ENCODE data around the gene MADCAM1.

DNA sequence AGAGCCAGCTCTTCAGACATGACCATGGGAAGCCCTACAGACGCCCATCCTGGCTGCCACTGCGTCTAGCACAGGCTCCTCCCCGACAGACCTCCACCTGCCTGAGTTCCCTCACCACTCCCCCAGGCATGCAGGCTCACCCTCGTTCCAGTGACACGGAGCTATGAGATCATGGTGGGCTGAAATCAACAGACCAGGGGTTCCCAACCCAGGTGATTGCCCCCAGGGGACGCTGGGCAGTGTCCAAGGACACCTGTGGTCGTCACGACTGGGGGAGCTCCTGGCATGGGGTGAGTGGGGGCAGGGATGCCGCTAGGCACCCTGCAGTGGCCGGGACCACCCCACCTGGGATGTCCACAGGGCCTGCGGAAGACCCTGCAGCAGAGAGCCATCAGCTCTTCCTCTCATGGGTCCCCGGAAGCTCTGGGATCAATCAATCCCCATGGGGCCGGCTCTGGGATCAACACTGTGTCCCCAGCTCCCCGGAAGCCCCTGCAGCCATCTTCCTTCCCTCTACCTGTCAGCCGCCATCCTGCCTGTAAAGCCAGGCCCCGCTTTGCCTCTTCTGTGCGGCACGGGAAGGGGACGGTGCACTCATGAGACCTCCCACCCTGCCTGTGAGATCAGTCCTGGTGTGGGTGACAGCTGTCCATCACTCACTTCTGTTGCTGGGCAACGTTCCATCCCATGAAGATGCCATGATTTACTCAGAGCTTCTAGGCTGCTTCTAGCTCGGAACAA is 12.8 kb upstream of the MADCAM1 start:
- TF ChIP-seq EZH2 (IDR thresholded peaks at IDR 0.05) (no peak), EZH2phosphoT487 (IDR thresholded peaks at IDR 0.05) (no peak)
- TF ChIP-seq, protein P1, sequence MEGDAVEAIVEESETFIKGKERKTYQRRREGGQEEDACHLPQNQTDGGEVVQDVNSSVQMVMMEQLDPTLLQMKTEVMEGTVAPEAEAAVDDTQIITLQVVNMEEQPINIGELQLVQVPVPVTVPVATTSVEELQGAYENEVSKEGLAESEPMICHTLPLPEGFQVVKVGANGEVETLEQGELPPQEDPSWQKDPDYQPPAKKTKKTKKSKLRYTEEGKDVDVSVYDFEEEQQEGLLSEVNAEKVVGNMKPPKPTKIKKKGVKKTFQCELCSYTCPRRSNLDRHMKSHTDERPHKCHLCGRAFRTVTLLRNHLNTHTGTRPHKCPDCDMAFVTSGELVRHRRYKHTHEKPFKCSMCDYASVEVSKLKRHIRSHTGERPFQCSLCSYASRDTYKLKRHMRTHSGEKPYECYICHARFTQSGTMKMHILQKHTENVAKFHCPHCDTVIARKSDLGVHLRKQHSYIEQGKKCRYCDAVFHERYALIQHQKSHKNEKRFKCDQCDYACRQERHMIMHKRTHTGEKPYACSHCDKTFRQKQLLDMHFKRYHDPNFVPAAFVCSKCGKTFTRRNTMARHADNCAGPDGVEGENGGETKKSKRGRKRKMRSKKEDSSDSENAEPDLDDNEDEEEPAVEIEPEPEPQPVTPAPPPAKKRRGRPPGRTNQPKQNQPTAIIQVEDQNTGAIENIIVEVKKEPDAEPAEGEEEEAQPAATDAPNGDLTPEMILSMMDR (IDR thresholded peaks at IDR 0.05) = no peak

Measured in neural progenitor cell (in vitro differentiated cells).